HL-60 (cell line): ENCODE measurements around the gene POLDIP3.

Experiments used
- DNase-seq, 2 experiments: peaks; one replicate each; pipeline ENCODE4 v3.0.0-alpha.2; 2010 to 2020; ENCODE audit warnings: low read depth in 1 of 2, low spot score in 1 of 2
- H3K27ac ChIP-seq: fragments of 250-450 bp; sonication (Bioruptor Pico); replicated peaks from 2 replicates; pipeline ENCODE4 v1.5.1; 2020; ENCODE audit warnings: mild to moderate bottlenecking, moderate library complexity
- H3K27me3 ChIP-seq: fragments of 250-450 bp; sonication (Bioruptor Pico); 2 replicates; pipeline ENCODE4 v1.5.1; 2021; ENCODE audit warnings: mild to moderate bottlenecking, moderate library complexity; ENCODE audit not compliant: insufficient read depth, poor library complexity, severe bottlenecking
- H3K4me3 ChIP-seq: replicated peaks from 2 replicates; pipeline ENCODE4 v1.5.1; 2011; ENCODE audit warnings: mild to moderate bottlenecking, control low read depth, low read length; ENCODE audit not compliant: insufficient read depth
- CTCF ChIP-seq: IDR thresholded peaks from one replicate; pipeline ENCODE4 v1.5.1; 2011; ENCODE audit warnings: low read length, control low read depth, inconsistent platforms; ENCODE audit not compliant: insufficient read depth
- GABPA ChIP-seq: IDR thresholded peaks from 2 replicates; pipeline ENCODE4 v1.6.1; 2012; ENCODE audit warnings: low read depth
- POLR2AphosphoS5 ChIP-seq: IDR thresholded peaks from 2 replicates; pipeline ENCODE4 v1.6.1; 2012; ENCODE audit warnings: low read depth
- SPI1 ChIP-seq: IDR thresholded peaks from 2 replicates; pipeline ENCODE4 v1.6.1; 2012; ENCODE audit warnings: low read depth, mild to moderate bottlenecking, borderline replicate concordance
- TF ChIP-seq, protein P1 (sequence below): IDR thresholded peaks from 2 replicates; pipeline ENCODE4 v1.6.1; 2012; ENCODE audit warnings: low read depth; ENCODE audit not compliant: insufficient replicate concordance

POLDIP3 gene

GRCh38 chr22:42622061-42622710 is 7.5 kb upstream of the POLDIP3 start:
- Histone ChIP-seq H3K27ac (peak overlapping the region; percentile 30; the same call in 1 of the 2 replicates), H3K4me3 (no peak overlapping the region), H3K27me3 (no peaks in the 10 kb centered on the region)
- TF ChIP-seq POLR2AphosphoS5 = no peak
- TF ChIP-seq, protein P1, sequence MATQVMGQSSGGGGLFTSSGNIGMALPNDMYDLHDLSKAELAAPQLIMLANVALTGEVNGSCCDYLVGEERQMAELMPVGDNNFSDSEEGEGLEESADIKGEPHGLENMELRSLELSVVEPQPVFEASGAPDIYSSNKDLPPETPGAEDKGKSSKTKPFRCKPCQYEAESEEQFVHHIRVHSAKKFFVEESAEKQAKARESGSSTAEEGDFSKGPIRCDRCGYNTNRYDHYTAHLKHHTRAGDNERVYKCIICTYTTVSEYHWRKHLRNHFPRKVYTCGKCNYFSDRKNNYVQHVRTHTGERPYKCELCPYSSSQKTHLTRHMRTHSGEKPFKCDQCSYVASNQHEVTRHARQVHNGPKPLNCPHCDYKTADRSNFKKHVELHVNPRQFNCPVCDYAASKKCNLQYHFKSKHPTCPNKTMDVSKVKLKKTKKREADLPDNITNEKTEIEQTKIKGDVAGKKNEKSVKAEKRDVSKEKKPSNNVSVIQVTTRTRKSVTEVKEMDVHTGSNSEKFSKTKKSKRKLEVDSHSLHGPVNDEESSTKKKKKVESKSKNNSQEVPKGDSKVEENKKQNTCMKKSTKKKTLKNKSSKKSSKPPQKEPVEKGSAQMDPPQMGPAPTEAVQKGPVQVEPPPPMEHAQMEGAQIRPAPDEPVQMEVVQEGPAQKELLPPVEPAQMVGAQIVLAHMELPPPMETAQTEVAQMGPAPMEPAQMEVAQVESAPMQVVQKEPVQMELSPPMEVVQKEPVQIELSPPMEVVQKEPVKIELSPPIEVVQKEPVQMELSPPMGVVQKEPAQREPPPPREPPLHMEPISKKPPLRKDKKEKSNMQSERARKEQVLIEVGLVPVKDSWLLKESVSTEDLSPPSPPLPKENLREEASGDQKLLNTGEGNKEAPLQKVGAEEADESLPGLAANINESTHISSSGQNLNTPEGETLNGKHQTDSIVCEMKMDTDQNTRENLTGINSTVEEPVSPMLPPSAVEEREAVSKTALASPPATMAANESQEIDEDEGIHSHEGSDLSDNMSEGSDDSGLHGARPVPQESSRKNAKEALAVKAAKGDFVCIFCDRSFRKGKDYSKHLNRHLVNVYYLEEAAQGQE = no peak
- no peak for TF ChIP-seq CTCF
- no peak for TF ChIP-seq SPI1
- TF ChIP-seq GABPA = no peak
- no peak for DNase-seq

GRCh38 chr22:42621505-42622002 is 6.9 kb upstream of the POLDIP3 start:
- Histone ChIP-seq H3K27me3 (no peaks in the 10 kb centered on the region), H3K4me3 (no peak overlapping the region), H3K27ac (no peak overlapping the region)
- TF ChIP-seq CTCF (peak; percentile 93), GABPA (no peak), POLR2AphosphoS5 (no peak), SPI1 (peak; percentile 37; the same call in 1 of the 2 replicates)
- TF ChIP-seq, protein P1 = no peak
- DNase-seq = peak in 1 of 2 experiments; percentile 52

GRCh38 chr22:42620084-42620483 is 5.4 kb upstream of the POLDIP3 start:
- TF ChIP-seq, protein P1 = no peak
- TF ChIP-seq POLR2AphosphoS5 (no peak), SPI1 (no peak), CTCF (no peak), GABPA (no peak)
- no peak overlapping the region for H3K4me3 ChIP-seq
- DNase-seq = no peak
- H3K27ac ChIP-seq = no peak overlapping the region
- no peaks in the 10 kb centered on the region for H3K27me3 ChIP-seq
